Smooth muscle cell of bladder (primary cell): ENCODE data around the gene SVOP. TPM values are rescaled to one million over a fixed set of nuclear protein-coding genes. Genes with fewer than 3 reads are reported as not detected.

Source experiments
- total RNA-seq: library from RNA; depleted of rRNA; stranded (reverse); fragments of >200 nt; gene quantifications from 2 replicates; pipeline ENCODE4 v1.2.3, GENCODE V29; 2014

SVOP gene
- not detected in 2 replicates for total RNA-seq

GRCh38 chr12:109020796-109021380, at the start of gene SVOP:
SVOP (minus strand) TSS chr12:109021068; CDS start chr12:109020868, 200 bp downstream.

GRCh38 chr12:109052414-109053323, 31.8 kb upstream of the SVOP start, which contains the start of gene USP30:
USP30 (plus strand) TSS chr12:109052576; CDS start chr12:109052679, 103 bp downstream.

GRCh38 chr12:108879615-108880254, 141.1 kb downstream of the SVOP start, which contains the start of gene DAO:
DAO (plus strand) TSS chr12:108880092; CDS start chr12:108885007, 4,915 bp downstream.

Other genes starting within 250 kb of the SVOP start
- 7.4 and 17.4 TPM in 2 replicates for gene SSH1, start 163.5 kb downstream of the SVOP start, total RNA-seq
- gene DAO, start 141.0 kb downstream of the SVOP start, total RNA-seq, result 0.09 TPM in 1 of 2 replicates, not detected in the other
- gene USP30, start 31.5 kb upstream of the SVOP start, total RNA-seq, result 6.0 and 7.3 TPM in 2 replicates
- 18.3 and 19.8 TPM in 2 replicates for gene ALKBH2, start 72.4 kb upstream of the SVOP start, total RNA-seq
- gene UNG, start 76.5 kb upstream of the SVOP start, total RNA-seq, result 11.7 and 18.1 TPM in 2 replicates
- gene ACACB, start 95.5 kb upstream of the SVOP start, total RNA-seq, result 6.0 and 7.3 TPM in 2 replicates